Smooth muscle cell (in vitro differentiated cells): ENCODE measurements around the gene C1orf56. TPM values are rescaled to one million over a fixed set of nuclear protein-coding genes. Genes with fewer than 3 reads are reported as not detected.

Source experiments
- DNase-seq: peaks from one replicate; lab custom pipeline; 2025; ENCODE audit not compliant: unreplicated experiment; lab: John Stamatoyannopoulos, UW
- H2AFZ ChIP-seq: fragments of 200-600 bp; sonication (generic); 2 replicates; pipeline ENCODE4 v1.6.0; 2016; ENCODE audit warnings: antibody characterized with exemption, low read depth, mild to moderate bottlenecking
- H3F3A ChIP-seq: fragments of 200-600 bp; sonication (generic); 2 replicates; pipeline ENCODE4 v1.6.0; 2017; ENCODE audit warnings: antibody characterized with exemption, low read depth
- H3K27ac ChIP-seq: fragments of 200-600 bp; sonication (generic); 2 replicates; pipeline ENCODE4 v1.5.1; 2016; ENCODE audit warnings: low read depth, mild to moderate bottlenecking
- H3K27me3 ChIP-seq: fragments of 200-600 bp; sonication (generic); 2 replicates; pipeline ENCODE4 v1.6.1; 2016; ENCODE audit warnings: low read depth, mild to moderate bottlenecking
- H3K36me3 ChIP-seq: fragments of 200-600 bp; sonication (generic); 2 replicates; pipeline ENCODE4 v1.5.1; 2016; ENCODE audit warnings: low read depth
- H3K4me1 ChIP-seq: fragments of 200-600 bp; sonication (generic); 2 replicates; pipeline ENCODE4 v1.5.1; 2016; ENCODE audit warnings: low read depth
- H3K4me2 ChIP-seq: fragments of 200-600 bp; sonication (generic); 2 replicates; pipeline ENCODE4 v1.6.0; 2016; ENCODE audit warnings: mild to moderate bottlenecking
- H3K4me3 ChIP-seq: fragments of 200-600 bp; sonication (generic); 2 replicates; pipeline ENCODE4 v1.5.1; 2016; ENCODE audit warnings: mild to moderate bottlenecking
- H3K79me2 ChIP-seq: fragments of 200-600 bp; sonication (generic); 2 replicates; pipeline ENCODE4 v1.6.0; 2016; ENCODE audit warnings: low read depth, mild to moderate bottlenecking
- H3K9ac ChIP-seq: fragments of 200-600 bp; sonication (generic); 2 replicates; pipeline ENCODE4 v1.6.0; 2016; ENCODE audit warnings: low read depth
- H3K9me3 ChIP-seq: fragments of 200-600 bp; sonication (generic); replicated peaks from 2 replicates; pipeline ENCODE4 v1.5.1; 2016; ENCODE audit warnings: low read depth
- H4K20me1 ChIP-seq: fragments of 200-600 bp; sonication (generic); 2 replicates; pipeline ENCODE4 v1.6.0; 2016; ENCODE audit warnings: low read depth
- CTCF ChIP-seq: fragments of 200-600 bp; sonication (generic); IDR thresholded peaks from 2 replicates; pipeline ENCODE4 v1.5.1; 2017; ENCODE audit warnings: borderline replicate concordance, mild to moderate bottlenecking, antibody characterized with exemption; ENCODE audit not compliant: insufficient read depth, poor library complexity, severe bottlenecking
- WGBS: methylation state at CpG from one replicate; pipeline ENCODE4 v1.1.7; 2016; ENCODE audit warnings: low lambda C conversion rate; 5-methylcytosine and 5-hydroxymethylcytosine counted together
- polyA plus RNA-seq: library from polyadenylated mRNA; unstranded; fragments of >200 nt; fragmentation: Nextera tagmentation; extraction: Ambion mirVana; gene quantifications from 2 replicates; pipeline ENCODE4 v1.2.1, GENCODE V29; 2016
- total RNA-seq: library from RNA; depleted of rRNA; stranded (reverse); fragments of >200 nt; gene quantifications from 2 replicates; pipeline ENCODE4 v1.2.3, GENCODE V29; 2014

Gene C1orf56
- total and polyA plus RNA-seq, 2 experiments from 2014 or later, result 1.6 to 4.4 TPM

- H3K9me3 ChIP-seq, result no peaks in the 10 kb centered on the region
- H3K4me2 ChIP-seq, result no peak overlapping the region
- no peaks in the 10 kb centered on the region for H3K79me2 ChIP-seq
- WGBS, result 64% methylated on average over 2 of the region's 2 CpGs
- H3K4me3 ChIP-seq, result no peak overlapping the region
- no peak overlapping the region for H3K27ac ChIP-seq
- H3K36me3 ChIP-seq, result no peaks in the 10 kb centered on the region
- peaks cover 14% of the 10 kb centered on the region for H3F3A ChIP-seq
- no peak overlapping the region for H3K9ac ChIP-seq
- H3K27me3 ChIP-seq, result no peaks in the 10 kb centered on the region
- H2AFZ ChIP-seq, result no peak overlapping the region
- H4K20me1 ChIP-seq, result no peaks in the 10 kb centered on the region
- TF ChIP-seq CTCF, result no peak
- no peak for DNase-seq
- H3K4me1 ChIP-seq, result peaks cover 15% of the 10 kb centered on the region
Measured at GRCh38 chr1:151002611-151003010, 44.9 kb upstream of the C1orf56 start.

- H3K27ac ChIP-seq, result no peak overlapping the region
- peaks cover 15% of the 10 kb centered on the region for H3K4me1 ChIP-seq
- no peaks in the 10 kb centered on the region for H3K27me3 ChIP-seq
- DNase-seq, result no peak
- H3F3A ChIP-seq, result peaks cover 13% of the 10 kb centered on the region
- TF ChIP-seq CTCF, result no peak
- no peak overlapping the region for H2AFZ ChIP-seq
- H3K9ac ChIP-seq, result no peak overlapping the region
- no peaks in the 10 kb centered on the region for H3K36me3 ChIP-seq
- H4K20me1 ChIP-seq, result no peaks in the 10 kb centered on the region
- H3K4me3 ChIP-seq, result no peak overlapping the region
- H3K4me2 ChIP-seq, result no peak overlapping the region
- no peaks in the 10 kb centered on the region for H3K9me3 ChIP-seq
- H3K79me2 ChIP-seq, result no peaks in the 10 kb centered on the region
Measured at GRCh38 chr1:151003180-151003579, 44.4 kb upstream of the C1orf56 start.

- Histone ChIP-seq H3K79me2 (peaks cover 12% of the 10 kb centered on the region), H3F3A (peaks cover 7% of the 10 kb centered on the region), H3K9me3 (no peaks in the 10 kb centered on the region), H3K4me2 (peak overlapping the region; percentile 90), H3K9ac (peak overlapping the region; percentile 92), H2AFZ (peak overlapping the region; percentile 93), H4K20me1 (no peaks in the 10 kb centered on the region), H3K4me3 (peak overlapping the region; percentile 62), H3K27ac (peak overlapping the region; percentile 97), H3K4me1 (peaks cover 17% of the 10 kb centered on the region), H3K36me3 (no peaks in the 10 kb centered on the region), H3K27me3 (no peaks in the 10 kb centered on the region)
- 65% methylated on average over 4 of the region's 4 CpGs for WGBS
- DNase-seq, result no peak
- TF ChIP-seq CTCF, result no peak
Measured at GRCh38 chr1:151005729-151006319, 41.7 kb upstream of the C1orf56 start.
